HG02623 (cell line): ENCODE data around the gene GLS.

Source experiments
- ATAC-seq: cut with Tn5 transposase; IDR thresholded peaks from one replicate; pipeline ENCODE4 v1.9.1; 2021; ENCODE audit warnings: moderate library complexity; ENCODE audit not compliant: unreplicated experiment

GLS gene

DNA sequence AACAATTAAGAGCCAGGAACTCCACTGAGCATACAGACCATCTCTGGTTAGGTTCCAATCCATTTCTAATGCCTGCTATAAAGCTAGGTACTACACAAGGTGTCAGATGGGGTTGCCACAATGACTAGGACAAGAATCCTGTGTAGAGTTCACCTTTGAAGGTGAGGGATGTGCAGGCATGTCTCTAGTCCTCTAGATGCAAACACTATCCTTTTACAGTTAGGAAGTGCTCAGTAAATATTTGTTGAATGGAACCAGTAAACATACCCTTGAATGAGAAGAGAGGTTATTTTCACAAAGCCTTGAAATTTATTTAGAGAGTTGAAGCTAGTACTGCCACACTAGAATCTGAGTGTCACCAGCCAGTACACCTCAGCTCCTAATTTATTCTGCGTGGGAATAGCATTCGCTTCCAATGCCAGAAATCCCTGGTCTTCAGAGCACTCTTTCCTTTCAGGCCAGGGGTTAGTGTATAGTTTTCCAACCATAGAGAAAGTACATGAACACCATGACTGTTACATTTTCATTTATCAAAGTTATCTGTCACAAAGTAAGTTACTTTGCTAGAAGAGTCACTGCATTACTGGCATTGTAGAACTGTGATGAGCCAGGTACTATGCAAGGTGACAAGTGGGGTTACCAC is 85.1 kb downstream of the GLS start:
- ATAC-seq, result no peak

DNA sequence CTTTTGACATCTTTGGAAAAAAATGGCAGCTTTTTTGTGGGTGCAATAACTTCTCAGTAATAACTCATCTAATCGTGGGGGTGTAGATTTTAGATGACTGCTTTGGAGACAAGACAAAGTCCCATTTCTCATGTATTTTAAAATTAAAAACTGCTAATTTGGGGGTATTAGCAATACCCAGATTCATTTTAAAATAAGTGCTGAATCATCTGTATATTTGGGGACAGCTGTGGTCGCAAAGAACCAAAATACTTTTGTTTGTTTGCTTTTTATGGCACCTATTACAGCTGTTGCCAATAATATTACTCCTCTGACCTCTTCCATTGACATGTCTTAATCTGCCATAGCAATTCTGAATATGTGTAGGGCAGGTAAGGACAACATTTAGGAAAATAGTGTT is 87.9 kb downstream of the GLS start:
- no peak for ATAC-seq

DNA sequence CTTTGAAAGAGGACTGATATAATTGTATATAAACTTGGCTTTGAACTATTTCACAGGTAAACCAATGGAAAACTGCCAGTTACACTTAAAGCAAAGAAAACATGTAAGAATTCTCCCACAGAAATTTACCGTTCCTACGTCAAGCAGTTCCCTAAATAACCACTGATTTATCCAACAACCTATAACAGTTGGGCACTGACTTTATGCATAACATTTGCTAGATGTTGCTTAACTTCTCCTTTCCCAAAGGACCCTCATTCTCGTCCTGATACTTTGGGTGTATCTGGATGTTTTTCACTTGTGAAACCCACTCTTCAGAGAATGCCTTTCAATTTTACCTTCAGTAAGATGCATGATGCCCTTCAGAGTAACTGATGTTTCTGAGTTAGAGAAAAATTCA is 89.5 kb downstream of the GLS start:
- no peak for ATAC-seq

DNA sequence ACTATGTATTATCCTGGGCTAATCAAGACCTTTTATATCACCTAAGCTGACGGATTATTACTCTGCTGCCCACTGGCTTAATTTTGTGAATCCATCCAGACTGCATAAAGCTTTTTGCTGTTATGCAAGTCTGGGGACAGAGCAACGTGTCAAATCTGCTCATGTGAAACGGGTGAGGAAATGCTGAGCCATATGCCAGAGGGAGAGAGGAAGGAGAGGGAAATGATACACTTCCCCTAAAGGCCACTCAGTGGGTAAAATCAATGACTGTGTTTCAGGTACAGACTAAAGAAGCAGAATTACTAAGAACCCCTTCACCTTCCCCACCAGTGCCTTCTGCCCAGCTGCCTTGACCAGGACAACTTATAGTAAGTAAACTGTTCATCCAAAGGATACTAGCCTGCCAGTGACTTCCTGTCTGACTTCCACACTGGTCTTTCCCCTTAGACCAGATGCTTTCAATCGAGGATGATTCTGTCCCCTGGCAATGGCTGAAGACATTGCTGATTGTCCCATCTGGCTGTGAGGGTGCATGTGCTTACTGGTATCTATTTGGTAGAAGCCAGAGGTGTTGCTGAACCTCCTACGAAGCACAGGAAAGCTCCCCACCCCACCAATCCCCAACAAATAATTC is 90.4 kb downstream of the GLS start:
- no peak for ATAC-seq

DNA sequence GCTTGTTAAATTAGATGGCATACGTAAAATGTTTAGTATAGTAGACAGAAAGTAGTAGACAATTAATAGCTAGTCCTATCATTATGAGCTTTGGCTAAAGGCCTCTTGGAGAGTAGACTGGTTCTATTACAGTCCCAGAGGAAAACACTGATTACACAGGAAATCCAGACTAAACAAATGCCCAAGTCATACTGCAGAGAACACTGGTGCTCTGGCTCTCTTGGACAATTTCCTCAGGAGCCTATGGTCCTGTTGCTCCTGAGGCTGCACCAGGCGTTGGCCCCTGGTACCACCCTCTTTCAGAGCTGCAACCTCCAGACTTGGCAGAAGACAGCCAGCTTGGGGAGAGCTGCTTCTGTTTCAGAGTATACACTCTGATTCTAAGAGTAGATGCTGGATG is 91.6 kb downstream of the GLS start:
- no peak for ATAC-seq

DNA sequence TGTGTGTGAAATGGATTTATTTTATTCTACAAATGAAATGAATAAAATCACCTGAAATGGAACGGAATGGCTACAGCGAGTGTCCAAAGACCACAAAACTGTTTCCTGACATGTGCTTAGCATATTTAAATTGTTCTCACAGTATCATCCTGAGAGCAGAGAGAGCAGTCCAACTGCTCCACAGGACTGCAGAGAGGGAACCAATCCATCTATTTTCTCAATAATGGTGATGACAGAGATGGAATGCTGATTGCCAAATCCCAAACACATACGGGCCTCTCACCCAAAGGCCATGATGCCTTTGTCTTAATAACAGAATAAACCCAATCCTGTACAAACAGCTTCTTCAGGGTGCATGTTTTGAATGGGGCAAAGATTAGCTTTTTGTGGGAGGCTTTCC is 92.2 kb downstream of the GLS start:
- no peak for ATAC-seq

DNA sequence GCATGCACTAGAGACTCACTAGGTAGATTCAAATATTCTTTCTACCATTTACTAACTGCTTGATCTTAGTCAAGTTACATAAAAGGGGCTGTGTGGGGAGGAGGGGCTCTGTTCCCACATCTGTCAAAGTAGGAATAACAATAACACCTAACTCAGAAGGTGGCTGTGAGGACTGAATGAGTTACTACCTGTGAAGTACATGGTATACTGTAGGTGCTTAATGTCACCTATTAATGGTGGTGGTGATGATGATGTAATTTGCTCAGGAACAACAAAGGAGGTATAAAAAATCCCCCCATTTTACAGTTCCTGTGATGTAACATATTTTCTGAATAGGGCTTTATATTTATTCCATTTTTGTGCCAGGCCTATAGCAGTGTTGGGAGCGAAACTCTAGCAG is 92.6 kb downstream of the GLS start:
- ATAC-seq, result no peak

DNA sequence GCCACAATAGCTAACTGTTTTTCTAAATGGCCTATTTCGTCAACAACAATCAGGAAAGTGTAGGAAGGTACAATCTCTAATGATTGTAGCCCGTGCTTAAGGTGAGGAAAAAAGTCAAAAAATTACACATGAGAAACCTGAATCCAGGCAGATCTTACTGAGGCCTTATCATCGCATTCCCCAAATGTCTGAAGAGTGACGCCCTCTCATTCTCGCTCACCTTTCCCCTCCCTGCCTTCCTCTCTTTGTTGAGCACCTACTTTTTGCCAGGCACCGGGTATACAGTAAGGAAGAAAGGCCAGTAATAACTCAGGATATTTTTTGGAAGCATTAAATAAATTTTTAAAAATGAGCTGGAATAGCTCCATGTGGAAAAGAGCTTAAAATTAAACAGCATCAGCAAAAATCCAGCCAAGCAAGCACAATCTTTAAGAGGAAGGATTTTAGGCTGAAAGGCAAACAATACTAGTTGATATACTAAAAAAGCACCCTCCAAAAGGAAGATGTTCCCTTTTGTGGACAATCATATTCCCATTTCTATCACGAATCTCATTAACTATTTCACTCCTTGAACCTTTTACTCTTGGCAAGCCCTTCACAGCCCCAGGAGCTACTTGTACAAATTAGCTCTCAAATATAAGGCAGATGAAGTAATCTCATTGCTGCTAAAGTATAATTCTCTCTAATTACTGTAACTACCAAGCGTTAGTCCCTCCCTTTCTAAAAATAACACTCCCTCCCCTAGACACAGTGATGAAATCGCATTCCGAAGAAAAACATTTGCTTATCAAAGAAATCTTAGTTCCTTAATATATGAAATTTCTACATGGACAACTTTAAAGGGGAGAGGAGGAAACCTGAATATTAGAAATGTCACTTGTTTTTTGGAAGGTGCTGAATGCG is 93.4 kb downstream of the GLS start:
- no peak for ATAC-seq

DNA sequence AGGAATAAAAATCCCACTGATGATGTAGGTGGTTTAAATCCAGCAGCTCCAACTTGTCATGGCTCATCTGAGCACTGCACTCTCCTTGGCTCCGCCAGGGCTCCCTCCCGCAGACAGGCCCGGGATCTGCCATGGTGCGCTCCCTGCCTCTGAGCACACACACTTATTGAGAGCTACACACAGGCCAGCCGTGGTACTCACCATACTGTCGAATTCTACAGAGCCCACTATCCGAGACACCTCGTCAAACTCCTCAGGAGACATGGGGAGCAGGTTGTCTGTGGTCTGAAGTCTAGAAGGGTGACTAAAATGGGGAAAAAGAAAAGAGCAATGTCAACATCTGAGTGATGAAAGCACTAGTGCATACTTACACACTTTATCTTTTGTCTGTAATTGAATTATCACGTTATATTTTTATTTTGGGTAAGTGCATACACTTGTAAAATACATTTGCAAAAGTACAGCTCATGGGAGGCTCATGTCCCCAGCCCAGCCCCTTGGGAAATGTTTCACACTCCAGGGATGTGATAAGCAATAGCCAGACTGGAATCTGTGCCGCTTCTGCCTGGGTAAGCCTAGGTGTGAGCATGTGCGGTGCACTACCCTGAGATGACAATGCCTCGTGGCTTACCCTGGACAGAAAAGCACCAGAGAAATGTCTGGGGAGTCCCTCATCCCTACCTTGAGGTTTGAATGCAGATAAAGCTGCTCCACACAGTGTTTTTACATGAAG is 94.2 kb downstream of the GLS start:
- no peak for ATAC-seq

DNA sequence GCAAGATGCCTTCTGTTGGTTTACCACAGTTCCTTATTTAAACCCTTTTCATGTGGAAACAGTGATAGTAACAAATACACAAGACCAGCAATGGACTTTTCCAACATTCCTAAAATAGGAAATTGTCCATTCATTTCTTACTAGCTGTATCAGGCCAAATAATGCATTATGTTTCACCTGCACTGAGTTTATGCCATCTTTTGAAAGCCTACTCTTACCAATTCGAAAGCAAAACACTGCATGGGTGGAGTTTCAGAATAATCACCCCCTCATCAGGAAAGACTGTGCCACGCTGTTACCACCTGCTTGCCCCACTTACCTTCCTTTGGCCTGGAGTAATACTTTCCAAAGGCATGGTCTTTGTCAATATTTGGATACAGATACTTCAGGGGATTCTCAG is 95.9 kb downstream of the GLS start:
- ATAC-seq, result no peak

DNA sequence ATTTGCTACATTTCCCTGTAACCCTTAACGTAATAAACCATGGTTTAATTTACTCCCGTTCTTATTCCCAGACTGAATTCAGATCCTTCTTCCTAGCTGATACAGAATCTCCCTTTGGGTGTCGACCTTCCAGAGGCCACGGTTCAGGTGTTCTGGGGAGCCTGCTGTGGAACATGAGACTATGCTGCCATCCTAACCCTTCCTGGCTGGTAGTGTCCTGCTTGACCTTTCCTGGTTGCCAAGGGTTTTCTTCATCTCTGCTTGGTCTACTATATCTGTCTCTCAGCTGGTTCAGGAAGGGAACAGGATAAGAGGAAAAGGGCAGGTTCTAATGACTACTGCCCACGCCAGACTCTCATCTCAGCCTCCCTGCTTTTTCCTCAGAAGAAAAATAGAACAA is 96.9 kb downstream of the GLS start:
- no peak for ATAC-seq

DNA sequence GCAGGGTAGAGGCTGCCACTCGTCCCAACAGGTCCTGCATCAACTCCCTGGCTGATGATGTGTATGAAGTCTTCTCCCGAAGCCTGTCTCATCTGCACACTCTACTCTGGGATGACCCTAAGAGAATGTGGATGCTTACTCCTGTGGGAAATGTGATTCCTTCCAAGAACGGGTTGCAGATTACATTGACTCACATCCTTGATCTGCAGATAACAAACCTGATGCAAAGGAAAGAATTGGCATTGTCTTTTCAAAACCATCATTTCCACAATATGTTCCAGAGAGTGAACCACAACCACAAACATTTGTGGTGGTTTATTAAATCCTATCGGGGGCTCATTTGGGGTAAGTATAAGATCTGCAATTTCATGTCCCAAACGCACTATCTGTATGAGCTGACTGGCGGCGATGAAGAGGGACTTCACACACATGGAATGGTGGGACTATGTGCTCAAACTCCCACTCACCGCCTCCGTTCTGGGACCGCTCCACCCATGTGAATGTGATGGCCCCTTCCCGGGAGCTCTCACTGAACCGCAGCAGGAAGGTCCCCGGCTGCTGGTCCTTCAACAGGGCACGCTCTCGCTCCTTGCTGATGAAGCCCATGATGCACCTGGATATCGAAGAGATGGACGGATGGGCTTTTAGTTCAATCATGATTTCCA is 97.9 kb downstream of the GLS start:
- ATAC-seq, result no peak

DNA sequence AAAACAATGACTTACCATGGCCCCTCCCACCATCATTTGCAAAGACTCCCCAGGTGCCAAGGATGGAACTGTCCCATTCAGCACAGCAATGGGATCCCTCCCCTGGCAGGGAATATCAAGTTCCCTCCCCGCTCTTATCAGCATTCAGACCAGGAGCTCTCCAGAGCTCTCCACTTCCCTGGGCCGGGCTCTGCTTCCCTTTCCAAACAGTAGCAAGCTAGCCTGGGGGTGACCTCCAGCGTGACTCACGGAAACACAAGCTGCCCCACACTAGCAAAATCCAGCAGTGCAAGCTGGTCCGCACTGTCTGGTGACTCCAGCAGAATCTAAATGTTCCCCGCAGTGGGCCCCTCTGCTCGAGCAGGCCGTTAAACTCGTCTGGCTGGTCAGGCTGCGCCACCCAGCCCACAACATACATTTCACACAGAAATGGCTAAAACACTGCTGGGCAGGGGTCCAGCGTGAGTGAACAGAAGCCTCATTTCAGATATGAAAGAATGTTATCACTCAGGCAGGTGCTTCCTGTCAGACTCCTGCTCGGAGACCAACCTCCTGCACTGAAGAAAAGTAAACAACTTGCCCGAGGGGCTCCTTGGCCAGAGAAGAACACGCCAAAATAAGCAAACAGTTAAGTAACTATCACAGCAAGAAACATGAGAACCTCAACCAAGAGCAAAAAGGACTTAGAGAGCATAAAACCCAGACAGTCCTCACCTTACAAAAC is 99.4 kb downstream of the GLS start:
- ATAC-seq, result no peak

DNA sequence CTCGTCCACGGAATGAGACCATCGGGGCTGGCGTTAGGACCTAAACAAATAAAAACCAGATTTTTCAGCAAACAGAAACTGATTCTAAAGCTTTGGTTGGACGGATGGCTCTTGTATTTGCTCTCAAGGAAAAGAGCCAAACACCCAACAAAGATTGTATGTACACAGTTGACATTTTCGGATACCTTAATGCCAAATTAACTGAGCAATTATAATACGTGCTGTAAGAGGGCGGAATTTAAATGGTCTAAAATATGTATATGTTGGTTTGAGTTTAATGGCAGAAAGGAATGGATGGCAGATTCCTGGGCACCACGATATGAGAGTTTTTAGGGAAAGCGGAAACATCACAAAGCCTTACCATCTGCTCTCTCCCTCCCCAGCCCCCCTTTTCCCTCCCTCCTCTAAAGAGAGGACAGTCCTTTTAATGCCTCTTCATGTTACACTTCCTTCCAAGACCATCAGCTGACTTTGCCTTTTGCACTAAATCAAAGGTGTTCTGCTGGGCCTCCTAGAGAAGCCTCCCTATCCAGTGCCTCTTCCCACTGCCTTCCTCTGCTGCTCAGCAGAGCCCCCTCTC is 100.1 kb downstream of the GLS start:
- no peak for ATAC-seq

DNA sequence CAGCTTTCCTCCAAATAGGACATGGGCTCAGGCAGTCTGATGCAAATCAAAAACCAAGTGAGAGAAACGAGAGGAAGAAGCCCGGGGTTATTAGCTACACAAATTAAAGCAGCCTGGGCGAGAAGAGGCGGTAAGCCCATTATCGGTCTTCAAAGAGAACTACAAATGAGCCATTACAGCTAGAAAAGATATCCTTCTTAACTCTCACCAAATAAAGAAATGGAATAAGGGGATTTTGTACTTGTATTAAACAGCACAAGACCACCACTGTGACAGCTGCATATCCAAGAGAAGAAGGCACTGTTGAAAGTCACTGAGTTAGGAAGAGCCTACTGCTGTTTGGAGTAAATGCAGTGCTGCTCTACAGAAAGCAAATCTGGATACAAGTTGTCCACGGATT is 100.7 kb downstream of the GLS start:
- ATAC-seq, result no peak

DNA sequence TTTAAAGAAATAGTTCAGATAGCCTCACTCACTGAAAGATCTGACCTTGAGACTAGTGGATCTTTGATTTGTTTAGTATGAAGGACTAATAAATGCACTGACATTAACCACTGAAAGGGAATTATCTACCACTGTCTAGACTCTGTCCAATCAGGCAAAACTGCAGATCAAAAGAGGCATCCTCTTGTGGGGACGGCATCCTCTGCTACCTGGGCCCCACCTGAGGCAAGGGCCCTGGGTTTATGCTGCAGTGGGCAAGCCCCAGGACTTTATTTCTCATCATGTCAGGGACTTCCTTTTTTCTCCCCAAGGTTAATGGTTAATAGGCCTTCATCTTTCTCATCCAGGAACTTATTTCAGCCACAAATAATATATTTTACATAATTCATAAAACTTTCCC is 101.1 kb downstream of the GLS start:
- ATAC-seq, result no peak

DNA sequence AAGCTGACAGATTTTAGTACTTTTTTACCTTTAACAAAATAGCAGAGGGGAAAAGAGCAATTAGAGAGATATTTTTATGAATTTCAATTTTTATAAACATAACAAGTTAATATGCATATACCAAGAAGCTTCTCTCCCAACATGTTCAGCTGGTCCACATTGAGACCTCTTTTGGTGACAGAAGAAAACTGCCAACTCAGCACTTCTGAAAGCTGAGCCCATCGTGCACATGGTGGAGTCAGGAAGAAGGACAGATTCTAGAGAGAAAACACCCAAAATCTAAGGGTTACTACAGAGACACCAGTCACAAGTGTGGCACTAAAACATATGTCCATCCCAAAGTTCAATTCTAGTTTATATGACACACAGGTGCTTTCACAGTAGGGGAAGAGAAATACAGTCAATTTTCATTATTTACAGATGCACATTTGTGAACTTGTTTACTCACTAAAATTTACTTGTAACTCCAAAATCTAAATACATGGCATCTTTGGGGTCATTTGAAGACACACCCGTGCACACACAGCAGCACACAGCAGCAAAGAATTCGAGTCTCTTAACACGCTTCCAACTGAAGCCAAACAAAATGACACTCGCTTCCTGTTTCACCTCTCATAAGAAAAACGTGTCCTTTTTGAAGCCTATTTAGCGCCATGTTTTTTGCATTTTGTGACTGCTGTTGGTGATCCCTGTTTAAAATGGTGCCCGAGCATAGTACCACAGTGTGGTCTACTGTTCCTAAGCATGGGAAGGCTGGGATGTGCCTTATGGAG is 101.8 kb downstream of the GLS start:
- ATAC-seq, result no peak

DNA sequence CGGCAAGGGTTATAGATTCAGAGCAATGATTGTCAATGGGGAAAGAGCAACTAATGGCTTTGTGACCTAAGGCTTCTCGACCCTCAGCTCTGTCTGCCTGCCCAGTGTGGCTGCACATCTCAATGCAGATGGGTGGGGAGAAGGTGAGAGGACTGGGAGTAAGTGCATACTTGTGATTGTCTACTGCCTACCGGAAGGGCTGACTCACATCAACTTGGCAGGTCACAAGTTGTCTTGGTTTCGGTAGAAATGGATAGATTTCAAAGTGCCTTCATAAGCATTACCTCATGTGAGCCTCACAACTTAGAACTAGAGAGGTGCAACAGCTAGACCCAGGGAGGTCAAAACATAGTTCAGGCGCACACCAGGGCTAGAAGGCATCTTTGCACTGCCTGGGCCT is 104.0 kb downstream of the GLS start:
- no peak for ATAC-seq
